WTC11 (cell line): ENCODE measurements around the gene STXBP6.

ENCODE experiments used
- ATF2 ChIP-seq: sonication (generic); formaldehyde crosslinking; IDR thresholded peaks from 2 replicates; pipeline ENCODE4 v1.8.1; 2022; ENCODE audit warnings: low read depth, missing genetic modification reagents, borderline replicate concordance
- CTCF ChIP-seq: fragments of 200-600 bp; IDR thresholded peaks from 2 replicates; pipeline ENCODE4 v1.8.0; 2022; ENCODE audit warnings: antibody characterized with exemption
- MYBL2 ChIP-seq: sonication (generic); formaldehyde crosslinking; IDR thresholded peaks from 2 replicates; pipeline ENCODE4 v1.8.1; 2023; ENCODE audit warnings: mild to moderate bottlenecking, moderate library complexity, missing genetic modification reagents

GRCh38 chr14:24883576-24883975 lies 166.4 kb downstream of the STXBP6 start:
- TF ChIP-seq CTCF, result no peak
- no peak for TF ChIP-seq MYBL2 (CRISPR knock-in tag)
- no peak for TF ChIP-seq ATF2 (CRISPR knock-in tag)
